IMR-90 (cell line): ENCODE data around the gene H3-3A.

Experiments
- BHLHE40 ChIP-seq: fragments of 150-350 bp; IDR thresholded peaks from 2 replicates; pipeline ENCODE4 v1.6.1; 2016; ENCODE audit warnings: mild to moderate bottlenecking, low read depth, low read length
- CEBPB ChIP-seq: IDR thresholded peaks from 2 replicates; pipeline ENCODE4 v1.6.1; 2012; ENCODE audit warnings: low read depth, low read length, improper control_type of control experiment
- CHD1 ChIP-seq: IDR thresholded peaks from 2 replicates; pipeline ENCODE4 v1.6.1; 2012; ENCODE audit warnings: low read depth, low read length, improper control_type of control experiment
- CTCF ChIP-seq: conservative IDR thresholded peaks from 2 replicates; pipeline ENCODE4 v1.5.1; 2012; ENCODE audit warnings: mild to moderate bottlenecking, low read depth, low read length, improper control_type of control experiment
- FOS ChIP-seq: fragments of 150-350 bp; IDR thresholded peaks from 2 replicates; pipeline ENCODE4 v1.6.1; 2016; ENCODE audit warnings: low read depth, low read length
- MAZ ChIP-seq: IDR thresholded peaks from 2 replicates; pipeline ENCODE4 v1.6.1; 2012; ENCODE audit warnings: low read depth, mild to moderate bottlenecking, low read length, improper control_type of control experiment, moderate library complexity, borderline replicate concordance
- POLR2A ChIP-seq: IDR thresholded peaks from 2 replicates; pipeline ENCODE4 v1.6.1; 2012; ENCODE audit warnings: mild to moderate bottlenecking, low read depth, low read length
- RAD21 ChIP-seq: IDR thresholded peaks from 2 replicates; pipeline ENCODE4 v1.6.1; 2012; ENCODE audit warnings: low read length, improper control_type of control experiment
- SMC3 ChIP-seq: fragments of 150-350 bp; IDR thresholded peaks from 2 replicates; pipeline ENCODE4 v1.6.1; 2016; ENCODE audit warnings: low read depth, mild to moderate bottlenecking, antibody characterized with exemption, low read length, moderate library complexity

- TF ChIP-seq CTCF (no peak), POLR2A (no peak), BHLHE40 (no peak), FOS (no peak), RAD21 (no peak), CHD1 (no peak), CEBPB (no peak), SMC3 (no peak), MAZ (no peak)
Observed at GRCh38 chr1:226112626-226113025, 50.1 kb downstream of the H3-3A start.
